Keratinocyte (primary cell): ENCODE measurements around the gene MON1A. TPM values are rescaled to one million over a fixed set of nuclear protein-coding genes. Genes with fewer than 3 reads are reported as not detected.

Source experiments
- DNase-seq: peaks from one replicate; pipeline ENCODE4 v3.0.0-alpha.2; 2011; ENCODE audit warnings: low read depth, missing footprints, low spot score
- FAIRE-seq: peaks from 2 replicates; lab custom pipeline; 2011; peaks lifted over from hg19 to GRCh38; lab: Jason Lieb, UNC
- H2AFZ ChIP-seq: 2 replicates; pipeline ENCODE4 v1.6.0; 2012; ENCODE audit warnings: low read length, control low read depth, inconsistent platforms; ENCODE audit not compliant: control insufficient read depth
- H3K27ac ChIP-seq: 2 replicates; pipeline ENCODE4 v1.5.1; 2011; ENCODE audit warnings: low read length; ENCODE audit not compliant: control insufficient read depth, insufficient read depth
- H3K27me3 ChIP-seq: 3 replicates; pipeline ENCODE4 v1.6.0; 2011; ENCODE audit warnings: low read length; ENCODE audit not compliant: control insufficient read depth, insufficient read depth; ENCODE audit errors: extremely low read depth
- H3K36me3 ChIP-seq, 2 experiments: 2 replicates in 1 of 2; 3 replicates in 1 of 2; pipeline ENCODE4 v1.5.1; 2011; ENCODE audit warnings: low read length in 2 of 2, mild to moderate bottlenecking in 1 of 2; ENCODE audit not compliant: control insufficient read depth in 2 of 2, insufficient read depth in 2 of 2; ENCODE audit errors: extremely low read depth in 1 of 2
- H3K4me1 ChIP-seq: 3 replicates; pipeline ENCODE4 v1.5.1; 2011; ENCODE audit warnings: low read length; ENCODE audit not compliant: control insufficient read depth, insufficient read depth; ENCODE audit errors: extremely low read depth
- H3K4me2 ChIP-seq: 3 replicates; pipeline ENCODE4 v1.6.0; 2011; ENCODE audit warnings: low read depth, low read length; ENCODE audit not compliant: control insufficient read depth, insufficient read depth; ENCODE audit errors: extremely low read depth
- H3K4me3 ChIP-seq, 3 experiments: fragments of 200-600 bp in 1 of 3; sonication (generic) in 1 of 3; 2 replicates in 2 of 3; 3 replicates in 1 of 3; pipeline ENCODE4 v1.5.1; 2011 to 2016; ENCODE audit warnings: low read length in 3 of 3, mild to moderate bottlenecking in 3 of 3, control low read depth in 2 of 3, inconsistent platforms in 1 of 3, low read depth in 1 of 3, mixed read lengths in 1 of 3, mixed run types in 1 of 3, moderate library complexity in 1 of 3; ENCODE audit not compliant: control insufficient read depth in 2 of 3, insufficient read depth in 2 of 3; ENCODE audit errors: extremely low read depth in 1 of 3
- H3K79me2 ChIP-seq: 2 replicates; pipeline ENCODE4 v1.6.0; 2012; ENCODE audit warnings: low read length; ENCODE audit not compliant: control insufficient read depth, insufficient read depth
- H3K9ac ChIP-seq: 3 replicates; pipeline ENCODE4 v1.6.0; 2011; ENCODE audit warnings: low read length; ENCODE audit not compliant: control insufficient read depth, insufficient read depth; ENCODE audit errors: extremely low read depth
- H3K9me1 ChIP-seq: 3 replicates; pipeline ENCODE4 v1.6.0; 2011; ENCODE audit warnings: low read length; ENCODE audit not compliant: control insufficient read depth, insufficient read depth; ENCODE audit errors: extremely low read depth
- H3K9me3 ChIP-seq: 2 replicates; pipeline ENCODE4 v1.5.1; 2012; ENCODE audit warnings: low read depth, low read length; ENCODE audit not compliant: control insufficient read depth
- H4K20me1 ChIP-seq: 3 replicates; pipeline ENCODE4 v1.6.0; 2011; ENCODE audit warnings: low read length; ENCODE audit not compliant: control insufficient read depth, insufficient read depth; ENCODE audit errors: extremely low read depth
- CTCF ChIP-seq, 3 experiments: IDR thresholded peaks in 1 of 3; conservative IDR thresholded peaks in 1 of 3; optimal IDR thresholded peaks in 1 of 3; 2 replicates in 2 of 3; 3 replicates in 1 of 3; pipeline versions ENCODE3 to v1.5.1; 2011; ENCODE audit warnings: low read length in 3 of 3, mild to moderate bottlenecking in 3 of 3, moderate library complexity in 2 of 3, control low read depth in 1 of 3, inconsistent platforms in 1 of 3; ENCODE audit not compliant: insufficient read depth in 2 of 3; ENCODE audit errors: extremely low read depth in 1 of 3
- EZH2 ChIP-seq: IDR thresholded peaks from one replicate; pipeline ENCODE4 v1.6.1; 2012; ENCODE audit warnings: inconsistent platforms, mild to moderate bottlenecking, low read length, moderate library complexity
- dilution Hi-C: fragments of 300-500 bp; cut with MboI; formaldehyde crosslinking; loops from one replicate; pipeline ENCODE4 v1.7.0; 2020; ENCODE audit warnings: low sequenced_read_pairs; ENCODE audit not compliant: extremely low pct_ligation_motif_present
- polyA plus RNA-seq, 5 experiments: library from polyadenylated mRNA; depleted of rRNA in 3 of 5; stranded (reverse) in 3 of 5; stranded (forward) in 1 of 5; unstranded in 1 of 5; fragments of >200 nt; gene quantifications; 1 replicate in 1 of 5; 2 replicates in 3 of 5; 3 replicates in 1 of 5; pipeline versions ENCODE4 v1.2.1 to v1.2.3, GENCODE V29; 2011 to 2012; ENCODE audit warnings: missing spikeins in 2 of 5, low read depth in 1 of 5, low replicate concordance in 1 of 5

Gene MON1A
- polyA plus RNA-seq, 1 donor (not counting 4 experiments of a cell fraction or from before 2014, with no cell fraction given), result 10.7 TPM

- TF ChIP-seq CTCF (optimal IDR thresholded peaks at IDR 0.05 in 1 of 3, IDR thresholded peaks at IDR 0.05 in 1 of 3, conservative IDR thresholded peaks at IDR 0.05 in 1 of 3; ENCODE audit: extremely low read depth in 1 of 3, insufficient read depth in 2 of 3, low read length in 3 of 3) (no peak), EZH2 (no peak)
- Histone ChIP-seq H3K4me1 (peaks cover 11% of the 10 kb centered on the region), H3K9me1 (no peaks in the 10 kb centered on the region), H3K4me2 (no peak overlapping the region), H3K4me3 (no peak overlapping the region), H4K20me1 (no peaks in the 10 kb centered on the region), H3K79me2 (peaks cover 38% of the 10 kb centered on the region), H3K27ac (no peak overlapping the region), H3K27me3 (no peaks in the 10 kb centered on the region), H3K9me3 (no peaks in the 10 kb centered on the region), H2AFZ (no peak overlapping the region), H3K36me3 (peaks cover 0 to 6% of the 10 kb centered on the region in 2 experiments), H3K9ac (no peak overlapping the region)
- dilution Hi-C loops, result loop anchor here (25.0 kb wide), 1 partner anchor 105 kb away; the partner anchor contains the start of genes CAMKV and TRAIP
- DNase-seq, result no peak
- FAIRE-seq, result no peak
These were observed 37.7 kb upstream of the MON1A start for GRCh38 chr3:49967291-49967690.

GRCh38 chr3:49966233-49966942 is 36.8 kb upstream of the MON1A start:
- FAIRE-seq (peak; percentile 84), DNase-seq (peak; percentile 15)
- no peak overlapping the region for H3K4me2 ChIP-seq
- H3K9ac ChIP-seq, result no peak overlapping the region
- dilution Hi-C loops, result loop anchor here (25.0 kb wide), 1 partner anchor 104 kb away; the partner anchor contains the start of genes CAMKV and TRAIP
- TF ChIP-seq EZH2, result no peak
- TF ChIP-seq CTCF (optimal IDR thresholded peaks at IDR 0.05 in 1 of 3, IDR thresholded peaks at IDR 0.05 in 1 of 3, conservative IDR thresholded peaks at IDR 0.05 in 1 of 3; ENCODE audit: extremely low read depth in 1 of 3, insufficient read depth in 2 of 3, low read length in 3 of 3), result no peak
- no peaks in the 10 kb centered on the region for H4K20me1 ChIP-seq
- no peak overlapping the region for H3K4me3 ChIP-seq
- peaks cover 0 to 5% of the 10 kb centered on the region in 2 experiments for H3K36me3 ChIP-seq
- H3K9me3 ChIP-seq, result no peaks in the 10 kb centered on the region
- H3K4me1 ChIP-seq, result peaks cover 11% of the 10 kb centered on the region
- no peak overlapping the region for H3K27ac ChIP-seq
- H3K9me1 ChIP-seq, result no peaks in the 10 kb centered on the region
- H3K27me3 ChIP-seq, result no peaks in the 10 kb centered on the region
- H3K79me2 ChIP-seq, result peaks cover 46% of the 10 kb centered on the region
- no peak overlapping the region for H2AFZ ChIP-seq
